GM19328 (cell line): ENCODE results near the gene MN1.

Experiments
- ATAC-seq: cut with Tn5 transposase; IDR thresholded peaks from one replicate; pipeline ENCODE4 v1.9.1; 2021; ENCODE audit warnings: mild to moderate bottlenecking, moderate library complexity; ENCODE audit not compliant: unreplicated experiment

The MN1 gene

DNA sequence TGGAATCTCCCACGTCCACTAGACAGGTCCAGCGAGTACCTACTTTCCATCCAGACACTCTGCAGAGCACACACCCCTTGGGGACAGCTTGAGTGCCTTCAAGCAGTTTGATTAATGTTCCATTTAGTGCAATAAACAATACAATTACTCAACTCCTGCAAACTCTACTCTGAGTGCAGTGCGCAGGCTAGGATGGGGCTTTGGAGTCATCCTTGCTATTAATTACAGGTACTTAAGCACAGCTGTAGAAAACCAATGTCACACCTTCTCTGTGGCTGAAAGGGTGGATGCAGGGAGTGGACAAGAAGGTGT lies 82.6 kb downstream of the MN1 start:
- no peak for ATAC-seq

DNA sequence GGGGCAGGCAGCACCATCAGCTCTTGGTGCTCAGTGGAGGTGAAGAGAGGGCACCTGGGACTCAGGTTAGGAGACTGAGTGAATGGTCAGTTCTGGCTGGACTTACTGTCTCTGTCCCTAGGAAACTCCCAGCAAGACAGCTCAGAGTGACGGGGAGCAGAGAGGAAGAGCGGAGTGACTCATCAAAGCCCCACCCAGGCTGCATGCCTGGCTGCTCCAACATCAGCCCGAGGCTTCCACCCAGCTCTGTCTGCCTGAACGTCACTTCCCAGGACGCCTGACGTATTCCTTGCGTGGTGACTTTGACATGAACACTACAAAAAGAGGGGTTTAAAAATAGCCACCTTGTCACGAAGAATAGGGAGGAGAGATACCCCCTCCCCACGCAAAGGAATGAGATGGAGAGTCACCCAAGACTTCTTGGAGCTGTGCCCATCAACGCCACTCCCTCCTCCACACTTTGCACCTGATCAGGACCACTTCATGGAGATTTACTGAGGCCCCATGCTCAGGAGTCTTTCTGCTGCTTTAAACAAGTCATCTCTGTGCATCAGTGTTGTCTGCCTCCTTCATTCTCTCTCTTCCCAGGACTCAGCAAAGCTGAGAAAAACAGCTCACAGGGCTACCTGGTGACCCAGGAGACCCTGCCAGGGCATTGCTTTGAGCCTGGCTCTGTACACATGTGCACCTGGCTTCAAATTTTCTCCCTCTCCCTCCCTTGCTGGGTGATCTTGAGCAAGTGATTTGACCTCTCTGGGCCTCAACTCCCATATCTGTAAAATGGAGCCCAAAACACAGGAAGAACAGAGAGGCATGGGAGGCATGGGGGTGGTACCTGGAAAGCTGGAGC lies 83.1 kb downstream of the MN1 start:
- ATAC-seq: no peak

DNA sequence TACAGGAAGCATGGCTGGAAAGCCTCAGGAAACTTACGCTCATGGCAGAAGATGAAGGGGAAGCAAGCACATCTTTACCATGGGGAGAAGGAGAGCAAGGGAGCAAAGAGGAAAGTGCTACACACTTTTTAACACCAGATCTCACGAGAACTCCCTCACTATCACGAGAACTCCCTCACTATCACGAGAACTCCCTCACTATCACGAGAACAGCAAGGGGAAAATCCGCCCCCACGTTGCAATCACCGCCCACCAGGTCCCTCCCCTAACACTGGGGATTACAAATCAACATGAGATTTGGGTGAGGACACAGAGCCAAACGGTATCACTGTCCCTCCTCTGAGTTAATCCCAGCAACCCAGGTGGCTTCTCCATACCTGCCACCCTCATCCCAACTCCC lies 84.5 kb downstream of the MN1 start:
- no peak for ATAC-seq

DNA sequence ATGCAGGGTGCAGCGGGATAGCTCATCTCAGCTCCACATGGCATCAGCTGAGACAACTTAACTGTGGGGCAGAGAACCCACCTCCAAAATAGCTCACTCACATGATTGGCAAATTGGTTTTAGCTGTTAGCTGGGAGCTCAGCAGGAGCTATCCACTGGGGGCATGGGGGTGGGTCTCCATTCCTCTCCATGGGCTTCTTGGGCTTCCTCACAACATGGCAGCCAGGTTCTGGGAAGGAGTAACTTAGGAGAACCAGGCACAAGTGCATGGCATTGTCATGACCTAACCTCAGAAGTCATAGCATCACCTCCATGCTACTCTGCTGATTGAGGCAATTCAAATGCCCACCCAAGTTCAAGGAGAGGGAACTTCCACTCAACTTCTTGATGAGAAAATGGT lies 85.5 kb downstream of the MN1 start:
- no peak for ATAC-seq

DNA sequence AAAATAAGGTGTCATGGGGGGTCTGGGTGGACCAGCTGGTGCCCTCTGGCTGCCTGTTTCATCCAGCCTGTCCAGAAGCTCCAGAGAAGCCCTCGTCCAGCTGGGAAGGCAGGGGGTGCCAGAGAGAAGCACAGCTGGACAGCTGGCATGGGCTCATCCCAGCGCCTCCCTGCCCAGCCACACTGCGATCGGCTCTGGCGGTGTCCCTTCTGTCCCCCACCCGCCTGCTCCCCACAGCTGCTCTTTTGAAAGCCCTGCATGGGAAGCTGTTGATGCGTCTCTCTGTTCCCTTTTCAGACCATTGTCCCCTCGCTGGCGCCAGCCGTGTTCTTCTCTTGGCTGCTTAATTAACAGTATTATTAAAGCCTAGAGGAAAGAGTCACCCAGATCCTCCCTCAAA lies 86.5 kb downstream of the MN1 start:
- ATAC-seq: no peak

DNA sequence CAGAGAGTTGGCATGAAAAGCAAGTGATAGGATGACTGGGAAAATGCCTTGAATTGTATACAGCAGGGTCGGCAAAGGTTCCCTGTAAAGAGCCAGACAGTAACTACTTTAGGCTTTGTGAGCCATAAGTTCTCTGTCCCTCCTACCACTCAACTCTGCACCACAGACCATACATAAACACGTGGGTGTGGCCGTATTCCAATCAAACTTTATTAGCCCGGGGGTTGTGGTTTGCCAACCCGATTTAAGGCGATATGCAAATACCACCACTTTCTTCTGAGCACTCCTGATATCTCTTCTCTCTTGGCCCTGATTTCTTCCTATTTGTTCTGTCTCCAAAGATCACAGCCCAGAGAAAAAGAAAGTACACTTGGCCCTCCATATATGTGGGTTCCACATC lies 87.5 kb downstream of the MN1 start:
- ATAC-seq: no peak

DNA sequence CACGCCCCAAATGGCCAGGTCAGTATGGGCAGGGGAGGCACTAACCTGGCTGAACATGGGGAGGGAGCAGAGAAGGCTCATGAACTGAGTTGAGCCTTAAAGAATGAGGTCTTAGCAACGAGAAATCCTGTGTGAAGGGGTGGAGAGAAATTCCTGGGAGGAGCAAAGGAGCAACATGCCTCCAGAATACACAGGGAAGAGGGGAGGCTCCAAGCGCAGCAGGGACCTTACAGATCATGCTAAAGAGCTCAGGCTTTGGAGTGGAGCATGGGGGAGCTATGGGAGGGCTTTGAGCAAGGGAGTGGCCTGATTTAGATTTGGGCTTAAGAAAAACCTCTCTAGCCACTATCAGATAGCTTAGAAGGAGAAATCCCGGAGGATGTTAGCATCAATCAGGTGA lies 88.1 kb downstream of the MN1 start:
- ATAC-seq: no peak

DNA sequence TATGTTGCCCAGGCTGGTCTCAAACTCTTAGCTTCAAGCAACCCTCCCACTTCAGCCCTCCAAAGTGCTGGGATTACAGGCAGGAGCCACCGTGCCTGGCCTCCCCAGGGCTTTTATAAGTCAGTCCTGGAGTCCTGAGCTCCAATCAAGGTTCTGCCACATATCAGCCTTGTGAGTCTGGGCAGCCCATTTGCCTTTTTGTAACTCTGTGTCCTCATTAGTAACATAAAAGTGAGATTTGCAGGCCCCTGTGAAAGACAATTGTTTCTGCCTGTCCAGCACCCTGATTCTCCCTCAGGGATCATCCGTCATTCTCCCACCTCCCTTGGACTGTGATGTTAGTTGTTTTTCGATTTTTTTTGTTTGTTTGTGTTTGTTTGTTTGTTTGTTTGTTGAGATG lies 89.8 kb downstream of the MN1 start:
- ATAC-seq: no peak

DNA sequence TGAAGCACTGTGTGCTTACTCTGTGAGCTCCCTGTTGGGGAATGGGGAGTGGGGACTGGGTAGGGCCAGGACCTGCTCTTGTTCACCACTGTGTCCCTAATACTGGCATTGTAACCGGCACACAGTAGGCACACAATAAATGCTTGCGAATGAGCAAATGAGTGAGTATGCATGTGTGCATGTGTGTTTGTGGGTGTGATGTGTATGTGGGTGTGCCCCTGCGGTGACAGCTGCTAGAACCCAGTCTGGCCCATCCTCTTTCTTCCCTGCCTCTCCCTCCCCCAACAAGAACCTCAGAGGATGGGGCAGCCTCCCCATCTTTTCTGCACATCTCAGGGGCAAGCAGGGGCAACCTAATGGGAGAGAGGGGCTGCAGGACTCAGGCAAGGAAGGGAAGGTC lies 90.5 kb downstream of the MN1 start:
- ATAC-seq: no peak

DNA sequence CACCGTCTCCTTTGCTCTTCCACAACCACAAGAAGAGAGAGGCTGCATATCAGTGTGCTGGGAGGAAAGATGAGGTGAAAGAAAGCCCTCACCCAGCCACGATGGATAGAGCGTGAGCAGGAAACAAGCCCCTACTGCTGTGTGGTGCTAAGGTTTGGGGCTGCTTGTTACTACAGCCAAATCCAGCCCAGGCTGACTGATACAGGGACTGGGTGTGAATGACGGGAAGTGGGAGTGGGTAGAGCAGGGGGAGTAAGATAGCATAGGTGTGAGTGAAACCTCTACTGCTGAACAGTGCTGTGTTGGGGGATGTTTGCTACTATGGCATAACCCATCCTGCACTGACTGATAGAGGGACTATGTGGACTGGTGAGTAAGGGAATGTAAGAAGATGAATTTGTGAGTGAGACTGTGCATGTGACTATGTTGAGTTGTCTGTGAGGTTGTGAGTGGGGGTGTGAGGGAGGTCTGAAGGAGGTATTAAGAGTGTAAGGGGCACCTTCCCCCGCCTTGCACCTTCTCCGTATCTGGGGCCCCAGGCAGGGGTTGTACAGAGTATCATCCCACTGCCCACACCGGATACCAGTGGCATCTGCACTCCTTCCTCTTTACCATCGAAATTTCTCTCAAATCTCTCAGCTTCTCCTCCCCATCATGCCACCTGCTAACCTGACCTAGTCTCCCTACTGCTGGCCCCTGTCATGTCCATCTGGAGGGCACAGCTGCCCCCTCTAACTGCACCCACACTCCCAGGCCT lies 91.5 kb downstream of the MN1 start:
- ATAC-seq: no peak

DNA sequence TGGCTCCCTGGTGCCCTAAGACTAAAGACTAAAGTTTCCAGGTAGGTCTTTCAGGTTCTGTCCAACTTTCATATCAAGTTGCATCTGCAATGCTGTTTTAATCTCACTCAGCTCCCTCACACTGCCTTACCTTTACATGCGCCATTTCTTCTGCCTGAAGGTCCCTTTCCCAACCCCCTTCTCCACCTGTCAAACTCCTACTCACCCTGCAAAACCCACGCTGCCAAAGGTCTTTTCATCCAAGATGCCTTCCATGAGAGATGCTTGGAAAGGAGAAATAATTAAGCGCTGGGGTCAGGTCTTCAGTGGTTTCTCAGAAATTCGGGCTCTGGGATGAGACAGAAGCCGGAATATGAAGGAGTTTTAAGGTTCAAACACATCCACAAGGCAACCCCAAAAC lies 95.1 kb downstream of the MN1 start:
- no peak for ATAC-seq

DNA sequence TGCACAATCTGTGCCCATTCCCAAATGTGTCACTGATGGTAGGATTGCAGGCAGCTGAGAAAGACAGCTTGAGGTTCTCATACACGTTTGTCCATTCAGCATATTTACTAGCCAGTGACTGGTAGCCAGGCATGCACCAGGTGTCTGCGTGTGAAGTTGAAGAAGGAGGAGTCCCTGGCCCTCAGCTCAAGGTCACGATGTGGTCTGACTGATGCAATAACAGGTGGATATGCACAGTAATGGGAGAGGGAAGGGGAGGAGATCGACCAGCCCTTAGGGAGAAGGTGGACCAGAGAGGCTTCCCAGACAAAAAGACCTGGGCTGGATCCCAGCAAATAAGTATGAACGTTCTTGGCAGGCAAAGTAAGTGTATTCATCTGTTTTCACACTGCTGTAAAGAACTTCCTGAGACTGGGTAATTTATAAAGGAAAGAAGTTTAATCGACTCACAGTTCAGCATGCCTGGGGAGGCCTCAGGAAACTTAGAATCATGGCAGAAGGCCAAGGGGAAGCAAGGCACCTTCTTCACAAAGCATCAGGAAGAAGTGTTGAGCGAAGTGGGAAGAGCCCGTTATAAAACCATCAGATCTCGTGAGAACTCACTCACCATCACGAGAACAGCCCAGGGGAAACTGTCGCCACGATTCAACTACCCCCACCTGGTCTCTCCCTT lies 96.0 kb downstream of the MN1 start:
- no peak for ATAC-seq

DNA sequence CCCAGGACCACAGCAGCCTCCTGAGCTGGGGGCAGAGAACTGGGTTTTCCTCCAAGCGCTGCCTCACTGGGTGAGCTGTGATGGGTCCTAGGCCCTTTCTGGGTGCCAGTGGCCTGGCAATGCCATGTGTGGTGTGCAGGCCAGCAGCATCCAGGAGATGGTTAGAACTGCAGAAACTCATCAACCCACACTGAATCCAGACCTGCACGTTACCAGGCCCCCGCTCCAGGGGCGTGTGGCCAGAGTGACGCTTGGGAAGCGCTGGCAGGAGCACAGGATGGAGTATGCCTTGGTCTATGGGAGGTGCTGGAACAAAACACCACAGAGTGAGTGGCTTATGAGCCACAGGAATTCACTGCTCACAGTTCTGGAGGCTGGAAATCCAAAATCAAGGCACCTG lies 97.0 kb downstream of the MN1 start:
- no peak for ATAC-seq

DNA sequence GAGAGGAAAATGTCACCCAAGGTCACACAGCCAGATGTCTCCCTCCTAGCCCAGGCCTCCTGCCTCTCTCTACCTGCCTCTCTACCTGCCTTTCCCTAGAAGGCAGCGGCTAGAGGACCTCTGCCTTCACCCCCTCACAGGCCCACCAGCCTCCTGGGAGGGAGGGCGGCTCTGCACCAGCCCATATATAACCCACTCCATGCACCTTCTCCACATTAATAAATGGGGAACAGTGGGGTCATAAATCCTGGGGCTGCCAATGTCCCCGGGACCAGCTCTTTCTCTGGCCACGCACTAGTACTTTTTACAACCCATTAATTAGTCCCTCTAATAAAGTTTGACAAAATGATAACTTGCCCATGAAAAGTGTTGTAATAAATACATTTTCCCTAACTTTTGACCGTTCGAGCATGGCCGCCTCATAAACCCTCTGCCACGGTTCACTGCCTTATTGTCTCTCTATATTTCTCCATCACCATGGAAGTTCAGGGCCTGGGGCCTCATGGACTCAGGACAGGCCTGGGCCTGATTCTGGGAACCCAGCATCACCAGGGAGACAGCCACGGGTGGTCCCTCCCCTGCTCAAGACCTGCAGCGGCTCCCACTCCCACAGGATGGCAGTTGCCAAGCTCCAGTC lies 102.1 kb downstream of the MN1 start:
- ATAC-seq: no peak

DNA sequence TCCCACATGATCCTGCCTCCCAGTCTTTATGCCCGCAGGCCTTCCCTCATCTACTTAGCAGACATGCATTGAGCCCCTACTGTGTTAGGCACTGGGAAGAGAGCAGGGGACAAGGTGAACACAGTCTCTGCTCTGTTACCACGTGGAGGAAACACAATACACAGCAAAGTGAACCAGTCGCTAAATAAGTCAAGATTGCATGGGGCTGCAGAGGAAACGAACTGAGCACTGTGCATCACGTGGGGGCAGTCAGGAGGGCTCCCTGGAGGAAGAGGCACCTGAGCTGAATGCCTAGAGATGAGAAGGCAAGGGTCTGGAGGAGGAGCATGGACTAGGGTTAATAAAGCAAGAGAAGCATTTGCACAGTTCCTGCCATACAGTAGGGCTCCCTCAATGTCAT lies 102.7 kb downstream of the MN1 start:
- no peak for ATAC-seq
